Measurements from ENCODE around the gene SELENOO. TPM values are rescaled to one million over a fixed set of nuclear protein-coding genes. Genes with fewer than 3 reads are reported as not detected.

SELENOO gene
- total RNA-seq, 1 donor from 2014 or later, result 25.0 TPM

DNA sequence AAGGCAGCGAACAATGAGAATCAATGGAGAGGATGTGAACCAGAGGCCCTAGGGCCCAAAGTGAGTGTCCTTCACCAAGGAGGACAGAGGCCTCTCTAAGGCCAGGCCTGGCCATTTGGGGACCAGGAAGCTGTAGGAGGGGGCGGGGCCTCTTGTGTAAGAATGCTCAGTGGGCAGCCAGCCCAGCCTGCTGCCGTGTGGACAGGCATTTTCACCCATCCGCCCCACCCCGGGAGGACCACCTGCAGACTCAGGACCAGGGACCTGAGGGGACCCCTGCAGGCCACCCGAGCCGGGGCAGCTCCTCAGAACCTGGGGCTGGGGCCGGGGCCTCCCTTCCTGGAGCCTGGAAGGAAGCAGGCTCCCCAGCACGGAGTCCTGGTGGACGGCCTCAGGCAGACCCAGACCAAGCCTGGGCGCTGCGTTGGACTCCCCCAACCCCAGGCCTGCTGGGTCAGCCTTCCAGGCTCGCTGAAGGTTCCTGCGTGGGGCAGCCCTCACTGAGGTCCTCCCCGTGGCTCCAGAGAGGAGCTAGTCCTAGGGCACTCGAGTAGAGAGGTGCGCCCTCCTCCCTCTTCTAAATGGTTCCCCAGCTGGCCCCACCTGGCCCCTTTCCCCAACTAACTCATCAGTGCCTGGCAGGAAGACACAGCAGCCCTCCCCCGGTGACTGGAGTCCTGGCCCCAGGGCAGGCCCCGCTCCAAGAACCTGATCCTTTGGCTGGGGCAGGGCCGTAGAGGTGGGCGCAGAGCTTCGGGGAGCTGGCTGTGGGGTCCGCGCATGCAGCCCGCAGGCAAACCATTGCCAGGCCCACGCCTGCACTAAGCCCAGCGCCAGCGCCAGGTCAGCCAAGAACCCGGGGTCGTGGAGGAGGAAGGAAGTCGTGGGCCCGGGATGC lies 16.6 kb upstream of the SELENOO start:
- Mint-ChIP-seq H3K27me3 (ENCODE audit: unreplicated experiment) (no peaks in the 10 kb centered on the region), H3K9me3 (ENCODE audit: unreplicated experiment) (no peaks in the 10 kb centered on the region), H3K36me3 (ENCODE audit: unreplicated experiment) (no peaks in the 10 kb centered on the region), H3K27ac (ENCODE audit: unreplicated experiment) (peak overlapping the region; percentile 38), H3K4me1 (ENCODE audit: unreplicated experiment) (peaks cover 15% of the 10 kb centered on the region), H3K4me3 (ENCODE audit: unreplicated experiment) (peak overlapping the region; percentile 22)
- TF ChIP-seq, protein P1, sequence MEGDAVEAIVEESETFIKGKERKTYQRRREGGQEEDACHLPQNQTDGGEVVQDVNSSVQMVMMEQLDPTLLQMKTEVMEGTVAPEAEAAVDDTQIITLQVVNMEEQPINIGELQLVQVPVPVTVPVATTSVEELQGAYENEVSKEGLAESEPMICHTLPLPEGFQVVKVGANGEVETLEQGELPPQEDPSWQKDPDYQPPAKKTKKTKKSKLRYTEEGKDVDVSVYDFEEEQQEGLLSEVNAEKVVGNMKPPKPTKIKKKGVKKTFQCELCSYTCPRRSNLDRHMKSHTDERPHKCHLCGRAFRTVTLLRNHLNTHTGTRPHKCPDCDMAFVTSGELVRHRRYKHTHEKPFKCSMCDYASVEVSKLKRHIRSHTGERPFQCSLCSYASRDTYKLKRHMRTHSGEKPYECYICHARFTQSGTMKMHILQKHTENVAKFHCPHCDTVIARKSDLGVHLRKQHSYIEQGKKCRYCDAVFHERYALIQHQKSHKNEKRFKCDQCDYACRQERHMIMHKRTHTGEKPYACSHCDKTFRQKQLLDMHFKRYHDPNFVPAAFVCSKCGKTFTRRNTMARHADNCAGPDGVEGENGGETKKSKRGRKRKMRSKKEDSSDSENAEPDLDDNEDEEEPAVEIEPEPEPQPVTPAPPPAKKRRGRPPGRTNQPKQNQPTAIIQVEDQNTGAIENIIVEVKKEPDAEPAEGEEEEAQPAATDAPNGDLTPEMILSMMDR (IDR thresholded peaks at IDR 0.05), result no peak
- no peak for DNase-seq (ENCODE audit: extremely low spot score, unreplicated experiment)

DNA sequence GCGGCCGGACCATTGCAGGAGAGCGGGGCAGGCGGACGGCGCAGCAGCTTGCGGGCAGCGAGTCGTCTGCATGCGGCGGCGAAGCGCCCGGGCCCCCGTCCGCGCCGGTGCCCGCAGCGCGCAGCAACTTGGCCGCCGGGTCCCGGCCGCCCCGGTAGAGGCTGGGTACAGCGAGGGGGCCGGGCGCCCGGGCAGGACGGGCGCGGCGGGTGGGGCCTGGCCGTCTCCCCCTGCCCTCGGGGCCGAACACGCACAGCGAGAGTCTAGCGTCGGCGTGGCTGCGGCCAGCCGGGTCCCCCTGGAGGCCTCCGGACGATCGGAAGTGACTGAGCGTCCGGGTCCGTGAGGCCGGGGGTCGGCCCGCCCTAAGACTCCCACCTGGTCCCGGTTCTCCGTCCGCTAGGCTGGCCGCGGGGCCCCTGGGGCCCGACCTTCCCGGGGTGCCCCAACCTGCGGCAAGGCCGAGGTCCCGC lies 15.9 kb upstream of the SELENOO start:
- Mint-ChIP-seq H3K27ac (ENCODE audit: unreplicated experiment) (no peak overlapping the region), H3K36me3 (ENCODE audit: unreplicated experiment) (no peaks in the 10 kb centered on the region), H3K27me3 (ENCODE audit: unreplicated experiment) (no peaks in the 10 kb centered on the region), H3K9me3 (ENCODE audit: unreplicated experiment) (no peaks in the 10 kb centered on the region), H3K4me3 (ENCODE audit: unreplicated experiment) (no peak overlapping the region), H3K4me1 (ENCODE audit: unreplicated experiment) (peaks cover 21% of the 10 kb centered on the region)
- TF ChIP-seq, protein P1 (IDR thresholded peaks at IDR 0.05), result no peak
- DNase-seq (ENCODE audit: extremely low spot score, unreplicated experiment), result no peak

DNA sequence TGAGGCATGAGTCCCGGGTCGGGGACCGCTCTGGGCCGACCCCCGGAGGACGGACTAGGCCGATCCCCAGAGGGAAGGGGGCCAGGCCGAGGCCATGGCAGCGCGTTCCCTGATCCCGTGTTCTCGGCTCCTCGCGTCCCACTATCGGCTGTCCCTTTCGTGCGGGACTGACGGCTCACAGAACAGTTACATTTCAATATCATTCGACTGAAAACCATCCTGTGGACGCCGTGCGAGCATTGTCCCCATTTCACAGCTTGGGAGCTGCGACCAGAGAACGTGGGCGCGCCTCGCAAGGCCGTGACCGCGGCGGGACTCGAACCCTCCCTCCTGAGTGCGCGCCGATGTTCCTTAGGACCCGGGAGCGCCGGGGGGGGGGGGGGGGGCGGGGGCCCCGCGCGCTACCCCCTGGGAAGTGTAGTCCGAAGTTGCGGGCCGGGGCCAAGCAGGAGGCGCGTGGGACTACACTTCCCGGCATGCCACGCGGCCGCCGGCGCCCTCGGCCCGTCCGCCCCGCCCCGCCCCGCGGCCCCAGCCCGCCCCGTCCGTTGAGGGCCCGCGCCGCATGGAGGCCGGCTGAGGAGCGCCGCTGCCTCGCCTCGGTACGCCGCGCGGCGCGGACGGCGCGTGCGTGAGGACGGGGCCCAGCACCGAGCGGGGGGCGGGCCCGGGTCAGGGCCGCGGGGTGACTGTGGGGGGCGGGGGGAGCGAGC lies 15.3 kb upstream of the SELENOO start, which contains the start of gene TRABD:
Gene TRABD (plus strand): TSS at position 539 of the 713 bp plus-strand sequence. CDS start 7,148 bp downstream, outside the sequence.
- peak; percentile 96 for DNase-seq (ENCODE audit: extremely low spot score, unreplicated experiment)
- H3K4me3 Mint-ChIP-seq (ENCODE audit: unreplicated experiment), result peak within 1 kb of the TSS; percentile 90
- peaks cover 23% of the 10 kb centered on the region for H3K4me1 Mint-ChIP-seq (ENCODE audit: unreplicated experiment)
- no peaks in the 10 kb centered on the region for H3K27me3 Mint-ChIP-seq (ENCODE audit: unreplicated experiment)
- no peaks in the 10 kb centered on the region for H3K36me3 Mint-ChIP-seq (ENCODE audit: unreplicated experiment)
- H3K9me3 Mint-ChIP-seq (ENCODE audit: unreplicated experiment), result no peaks in the 10 kb centered on the region
- peak within 1 kb of the TSS; percentile 84 for H3K27ac Mint-ChIP-seq (ENCODE audit: unreplicated experiment)
- TF ChIP-seq, protein P1 (IDR thresholded peaks at IDR 0.05), result no peak

DNA sequence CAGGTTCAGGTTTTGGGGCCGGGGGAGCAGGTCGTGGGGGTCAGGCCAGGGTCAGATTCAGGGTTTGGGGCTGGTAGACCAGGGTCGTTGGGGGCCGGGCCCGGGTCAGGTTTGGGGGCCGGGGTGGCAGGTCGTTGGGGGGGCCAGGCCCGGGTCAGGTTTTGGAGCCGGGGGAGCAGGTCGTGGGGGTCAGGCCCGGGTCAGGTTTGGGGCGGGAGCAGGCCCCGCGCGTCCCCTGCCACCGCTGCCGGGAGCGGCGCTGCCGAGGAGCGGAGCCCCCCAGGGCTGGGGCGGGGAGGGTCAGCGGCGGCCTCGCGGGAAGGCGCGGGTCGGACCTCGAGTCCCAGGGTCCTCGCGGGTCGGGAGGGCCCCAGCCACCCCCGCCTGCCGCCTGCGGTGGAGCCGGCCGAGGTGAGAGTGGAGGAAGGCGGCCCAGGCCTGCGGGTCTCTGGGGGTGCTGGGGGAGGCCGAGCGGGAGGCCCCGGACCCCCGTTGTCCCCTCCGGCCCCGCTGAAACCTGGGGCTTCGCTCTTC lies 14.6 kb upstream of the SELENOO start:
- Mint-ChIP-seq H3K4me1 (ENCODE audit: unreplicated experiment) (peaks cover 25% of the 10 kb centered on the region), H3K36me3 (ENCODE audit: unreplicated experiment) (no peaks in the 10 kb centered on the region), H3K27ac (ENCODE audit: unreplicated experiment) (peak overlapping the region; percentile 84), H3K27me3 (ENCODE audit: unreplicated experiment) (no peaks in the 10 kb centered on the region), H3K9me3 (ENCODE audit: unreplicated experiment) (no peaks in the 10 kb centered on the region), H3K4me3 (ENCODE audit: unreplicated experiment) (peak overlapping the region; percentile 90)
- no peak for DNase-seq (ENCODE audit: extremely low spot score, unreplicated experiment)
- TF ChIP-seq, protein P1 (IDR thresholded peaks at IDR 0.05), result no peak
